ENCODE data around the gene IL36A.

DNA sequence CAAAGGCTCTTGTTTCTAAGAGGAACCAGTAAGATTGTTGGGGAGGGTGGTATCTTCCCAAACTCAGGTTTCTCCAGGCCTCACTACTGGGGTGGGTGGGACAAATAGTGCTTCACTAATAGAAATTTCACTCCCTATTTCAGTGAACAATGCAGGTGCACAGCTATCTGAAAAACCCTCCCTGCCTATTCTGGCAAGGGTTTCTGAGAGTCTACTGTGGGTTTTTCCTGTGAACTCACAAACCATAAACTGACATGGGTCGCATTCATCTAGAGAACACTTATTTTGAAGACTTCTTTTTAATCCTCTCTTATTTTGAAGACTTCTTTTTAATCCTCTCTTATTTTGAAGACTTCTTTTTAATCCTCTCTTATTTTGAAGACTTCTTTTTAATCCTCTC is 4.4 kb downstream of the IL36A start:
- no peak for TF ChIP-seq SIN3A (IDR thresholded peaks at IDR 0.05; ENCODE audit: borderline replicate concordance, low read depth, low read length)
- TF ChIP-seq CTCF (IDR thresholded peaks at IDR 0.05), result no peak
- no peak for TF ChIP-seq RAD21 (IDR thresholded peaks at IDR 0.05; ENCODE audit: low read length)
- TF ChIP-seq GABPA (IDR thresholded peaks at IDR 0.05; ENCODE audit: low read depth), result no peak
- no peak for TF ChIP-seq USF1 (IDR thresholded peaks at IDR 0.05; ENCODE audit: borderline replicate concordance, low read depth)
- no peak for TF ChIP-seq EP300 (IDR thresholded peaks at IDR 0.05; ENCODE audit: borderline replicate concordance in 1 of 2, low read depth in 1 of 2, low read length in 1 of 2)
- TF ChIP-seq MXI1 (IDR thresholded peaks at IDR 0.05; ENCODE audit: low read depth, low read length), result no peak
- TF ChIP-seq CHD2 (IDR thresholded peaks at IDR 0.05; ENCODE audit: low read length, partially characterized antibody), result no peak
- TF ChIP-seq RCOR1 (IDR thresholded peaks at IDR 0.05; ENCODE audit: low read length), result no peak
- no peak for TF ChIP-seq GATA2 (CRISPR knock-in tag; IDR thresholded peaks at IDR 0.05)
- TF ChIP-seq ZBTB33 (IDR thresholded peaks at IDR 0.05; ENCODE audit: borderline replicate concordance, low read depth), result no peak
- TF ChIP-seq, protein P1, sequence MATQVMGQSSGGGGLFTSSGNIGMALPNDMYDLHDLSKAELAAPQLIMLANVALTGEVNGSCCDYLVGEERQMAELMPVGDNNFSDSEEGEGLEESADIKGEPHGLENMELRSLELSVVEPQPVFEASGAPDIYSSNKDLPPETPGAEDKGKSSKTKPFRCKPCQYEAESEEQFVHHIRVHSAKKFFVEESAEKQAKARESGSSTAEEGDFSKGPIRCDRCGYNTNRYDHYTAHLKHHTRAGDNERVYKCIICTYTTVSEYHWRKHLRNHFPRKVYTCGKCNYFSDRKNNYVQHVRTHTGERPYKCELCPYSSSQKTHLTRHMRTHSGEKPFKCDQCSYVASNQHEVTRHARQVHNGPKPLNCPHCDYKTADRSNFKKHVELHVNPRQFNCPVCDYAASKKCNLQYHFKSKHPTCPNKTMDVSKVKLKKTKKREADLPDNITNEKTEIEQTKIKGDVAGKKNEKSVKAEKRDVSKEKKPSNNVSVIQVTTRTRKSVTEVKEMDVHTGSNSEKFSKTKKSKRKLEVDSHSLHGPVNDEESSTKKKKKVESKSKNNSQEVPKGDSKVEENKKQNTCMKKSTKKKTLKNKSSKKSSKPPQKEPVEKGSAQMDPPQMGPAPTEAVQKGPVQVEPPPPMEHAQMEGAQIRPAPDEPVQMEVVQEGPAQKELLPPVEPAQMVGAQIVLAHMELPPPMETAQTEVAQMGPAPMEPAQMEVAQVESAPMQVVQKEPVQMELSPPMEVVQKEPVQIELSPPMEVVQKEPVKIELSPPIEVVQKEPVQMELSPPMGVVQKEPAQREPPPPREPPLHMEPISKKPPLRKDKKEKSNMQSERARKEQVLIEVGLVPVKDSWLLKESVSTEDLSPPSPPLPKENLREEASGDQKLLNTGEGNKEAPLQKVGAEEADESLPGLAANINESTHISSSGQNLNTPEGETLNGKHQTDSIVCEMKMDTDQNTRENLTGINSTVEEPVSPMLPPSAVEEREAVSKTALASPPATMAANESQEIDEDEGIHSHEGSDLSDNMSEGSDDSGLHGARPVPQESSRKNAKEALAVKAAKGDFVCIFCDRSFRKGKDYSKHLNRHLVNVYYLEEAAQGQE (IDR thresholded peaks at IDR 0.05; ENCODE audit: low read depth, low read length), result no peak
- TF ChIP-seq POLR2AphosphoS5 (IDR thresholded peaks at IDR 0.05; ENCODE audit: low read depth, low read length), result no peak
